NOMO-1 treated with dmso at 0.1 percent for 144 hours (cell line): Measurements from ENCODE around the gene CENPX.
"Not testable (repeated sequence)": the region's sequence is repeated elsewhere in the genome, so short reads cannot be mapped to it uniquely, and the experiment has no call there.

ENCODE experiments used
- DNase-seq: peaks from one replicate; lab custom pipeline; 2025; ENCODE audit not compliant: unreplicated experiment; lab: John Stamatoyannopoulos, UW

Gene CENPX

GRCh38 chr17:82039695-82040299 is 17.1 kb upstream of the CENPX start:
- no peak for DNase-seq

DNA sequence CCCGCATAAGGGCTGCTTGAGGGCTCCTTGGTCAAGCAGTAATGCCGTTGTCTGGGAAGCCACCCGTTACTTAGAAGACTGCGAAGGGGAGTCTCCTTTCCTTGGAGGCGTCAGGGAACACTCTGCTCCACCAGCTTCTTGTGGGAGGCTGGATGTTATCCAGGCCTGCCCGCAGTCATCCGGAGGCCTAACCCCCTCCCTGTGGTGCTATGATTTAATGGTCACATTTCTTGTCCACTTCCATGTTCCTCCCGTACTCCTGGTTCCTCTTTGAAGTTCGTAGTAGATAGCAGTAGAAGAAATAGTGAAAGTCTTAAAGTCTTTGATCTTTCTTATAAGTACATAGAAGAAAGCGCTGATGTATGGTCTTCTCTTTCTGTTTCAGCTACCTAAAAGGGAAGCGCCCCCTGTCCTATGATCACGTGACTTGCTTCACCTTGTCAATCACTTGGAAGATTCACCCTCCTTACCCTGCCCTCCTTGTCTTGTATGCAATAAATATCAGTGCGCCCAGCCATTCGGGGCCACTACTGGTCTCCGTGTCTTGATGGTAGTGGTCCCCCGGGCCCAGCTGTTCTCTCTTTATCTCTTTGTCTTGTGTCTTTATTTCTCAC is 16.2 kb upstream of the CENPX start:
- not testable (repeated sequence) for DNase-seq

- no peak for DNase-seq
Observed at GRCh38 chr17:82037889-82038195, 15.2 kb upstream of the CENPX start.

- peak; percentile 93 for DNase-seq
Observed at GRCh38 chr17:82037092-82037888, 14.6 kb upstream of the CENPX start, which contains the start of gene DCXR. TSS of gene DCXR (minus strand) at chr17:82037697. CDS start at chr17:82037682, 15 bp downstream.

GRCh38 chr17:82036634-82037091 is 14.0 kb upstream of the CENPX start:
- DNase-seq = no peak

DNA sequence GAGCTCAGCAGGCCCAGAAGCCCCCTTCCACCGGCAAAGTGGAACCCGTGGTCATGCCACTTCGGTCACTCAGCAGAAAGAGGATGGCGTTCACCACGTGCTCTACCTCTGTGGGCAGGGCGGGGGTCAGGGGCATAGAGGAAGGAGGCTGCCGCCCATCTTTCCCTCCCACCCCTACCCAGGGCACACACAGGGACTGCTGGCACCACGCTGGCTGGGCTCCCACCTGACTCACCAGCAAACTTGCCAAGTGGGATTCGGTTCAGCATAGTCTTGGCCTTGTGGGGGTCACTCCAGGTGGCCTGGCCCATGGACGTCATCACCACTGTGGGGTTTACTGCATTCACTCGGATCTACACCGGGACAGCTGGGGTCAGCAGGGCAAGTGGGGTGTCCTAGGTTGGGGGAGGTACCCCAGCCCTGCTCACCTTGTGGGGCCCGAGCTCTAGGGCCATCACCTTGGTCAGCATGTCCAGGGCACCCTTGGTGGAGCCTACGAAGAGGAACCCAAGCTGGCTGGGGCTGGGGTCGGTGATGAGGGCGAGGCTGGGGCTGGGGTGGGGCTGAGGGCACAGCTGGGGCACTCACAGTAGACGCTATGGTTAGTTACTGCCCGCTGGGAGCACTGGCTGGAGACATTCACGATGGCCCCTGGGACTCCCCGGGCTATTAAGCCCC is 13.4 kb upstream of the CENPX start:
- no peak for DNase-seq

DNA sequence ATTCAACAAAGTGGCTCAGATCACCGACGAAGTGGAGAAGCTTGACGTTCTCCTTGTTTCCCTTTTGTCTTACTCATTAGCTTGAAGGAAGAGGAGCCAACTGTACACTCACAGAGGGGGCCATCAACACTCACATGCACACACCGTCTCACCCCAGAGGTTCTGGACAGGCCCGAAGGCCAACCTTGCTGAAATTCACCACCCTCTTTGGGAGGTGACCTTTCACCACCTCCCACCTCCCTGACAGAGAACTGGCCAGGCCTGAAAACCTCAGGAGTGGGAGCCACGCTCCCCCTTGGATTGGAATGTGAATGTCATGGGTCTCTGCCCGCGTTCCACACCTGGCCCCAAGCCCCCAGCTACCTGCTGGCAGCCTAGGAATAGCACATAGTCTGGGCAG is 12.8 kb upstream of the CENPX start:
- no peak for DNase-seq

DNA sequence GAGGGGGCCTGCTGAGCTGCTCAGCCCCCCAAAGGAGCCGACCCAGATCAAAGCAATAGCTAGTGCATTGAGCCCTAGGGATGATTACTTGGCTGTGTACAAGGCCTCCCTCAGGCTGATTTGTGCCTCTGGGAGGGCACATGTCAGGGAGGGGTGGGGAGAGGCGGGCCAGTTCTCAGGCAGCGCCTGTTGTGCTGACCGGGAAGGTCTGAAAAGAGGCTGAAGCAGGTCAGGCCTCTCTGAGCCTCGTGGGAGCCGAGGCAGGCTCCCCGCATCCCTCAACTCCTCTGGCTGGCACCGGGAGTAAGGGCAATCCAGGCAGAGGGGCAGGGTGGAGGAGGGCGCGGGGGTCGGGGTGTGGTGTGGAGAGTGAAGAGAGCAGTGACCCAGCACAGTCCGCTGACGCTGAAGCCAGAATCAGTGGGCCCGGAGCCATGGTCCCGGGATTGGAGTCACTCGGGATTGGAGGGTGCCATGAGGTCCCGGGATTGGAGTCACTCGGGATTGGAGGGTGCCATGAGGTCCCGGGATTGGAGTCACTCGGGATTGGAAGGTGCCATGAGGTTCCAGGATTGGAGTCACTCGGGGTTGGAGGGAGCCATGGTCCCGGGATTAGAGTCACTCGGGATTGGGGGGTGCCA is 11.8 kb upstream of the CENPX start:
- no peak for DNase-seq

GRCh38 chr17:82033359-82034085 is 10.8 kb upstream of the CENPX start:
- DNase-seq = no peak

- DNase-seq = no peak
Observed at GRCh38 chr17:82031885-82032627, 9.4 kb upstream of the CENPX start.

DNA sequence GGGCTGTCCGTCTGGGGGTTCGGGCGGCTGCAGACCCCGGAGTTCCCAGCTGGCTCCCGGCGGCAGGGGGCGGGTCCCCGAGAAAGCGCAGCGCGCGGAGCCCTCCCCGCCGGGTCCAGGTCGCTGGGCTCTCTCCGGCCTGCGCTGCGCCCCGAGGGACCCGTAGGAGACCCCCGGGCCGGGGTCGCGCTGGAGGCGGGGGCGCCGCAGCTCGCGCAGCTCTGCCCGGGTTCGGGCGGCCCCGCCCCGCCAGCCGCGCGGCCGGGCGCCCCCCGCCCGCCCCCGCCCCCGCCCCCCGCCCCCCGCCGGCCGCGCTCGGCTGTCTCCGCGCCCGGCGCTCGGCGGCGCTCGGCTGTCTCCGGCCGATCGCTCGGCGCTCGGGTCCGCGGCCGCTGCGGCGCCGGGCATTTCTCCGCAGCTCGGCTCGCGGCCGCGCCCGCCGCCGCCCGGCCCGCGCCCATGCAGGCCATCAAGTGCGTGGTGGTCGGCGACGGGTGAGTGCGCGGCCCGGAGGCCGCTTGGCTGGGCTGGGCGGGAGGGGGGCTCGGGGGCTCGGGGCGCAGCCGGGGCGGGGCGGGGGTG is 8.7 kb upstream of the CENPX start, which contains the start of gene RAC3:
Gene RAC3, plus strand, starts transcription at position 376 of the 582 bp plus-strand sequence. Its CDS starts 84 bp downstream, at position 460.
- no peak for DNase-seq

- peak; percentile 68 for DNase-seq
Observed at GRCh38 chr17:82030470-82031302, 8.0 kb upstream of the CENPX start.

GRCh38 chr17:82029990-82030469 is 7.4 kb upstream of the CENPX start:
- DNase-seq = no peak

DNA sequence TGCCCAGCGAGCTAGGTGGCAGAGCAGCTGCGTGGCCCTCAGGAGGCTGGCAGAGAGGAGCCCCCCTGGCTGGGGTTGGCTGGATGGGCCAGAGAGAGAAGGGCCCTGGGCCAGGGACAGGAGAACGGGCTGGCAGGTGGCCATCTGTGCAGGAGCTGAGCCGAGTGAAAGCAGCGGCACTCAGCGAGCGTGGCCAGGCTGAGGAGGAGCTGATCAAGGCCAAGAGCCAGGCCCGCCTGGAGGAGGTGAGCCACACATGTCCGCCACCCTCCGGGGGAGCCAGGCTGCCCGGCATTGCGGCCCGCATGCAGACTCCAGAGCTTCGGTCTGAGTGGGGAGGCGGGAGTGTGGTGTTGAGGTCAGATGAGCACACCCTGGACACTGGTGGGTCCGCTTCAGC is 6.7 kb upstream of the CENPX start:
- no peak for DNase-seq

DNA sequence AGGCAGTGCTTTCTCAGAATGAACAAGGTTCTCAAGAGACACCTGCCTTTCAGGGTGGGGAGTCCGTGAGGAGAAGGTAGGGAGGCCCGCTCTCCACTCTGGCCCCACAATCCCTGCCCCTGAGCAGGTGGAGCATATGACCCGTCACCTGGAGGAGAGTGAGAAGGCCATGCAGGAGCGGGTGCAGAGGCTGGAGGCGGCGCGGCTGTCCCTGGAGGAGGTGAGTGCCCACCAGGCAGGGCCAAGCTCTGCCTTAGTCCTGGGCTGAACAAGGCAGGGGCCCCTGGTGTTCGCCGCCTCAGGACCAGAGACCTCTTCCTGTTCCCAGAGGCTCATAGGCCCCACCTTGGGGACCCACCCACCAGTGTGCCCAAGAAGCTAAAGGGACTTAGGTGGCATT is 6.3 kb upstream of the CENPX start:
- DNase-seq = no peak

DNA sequence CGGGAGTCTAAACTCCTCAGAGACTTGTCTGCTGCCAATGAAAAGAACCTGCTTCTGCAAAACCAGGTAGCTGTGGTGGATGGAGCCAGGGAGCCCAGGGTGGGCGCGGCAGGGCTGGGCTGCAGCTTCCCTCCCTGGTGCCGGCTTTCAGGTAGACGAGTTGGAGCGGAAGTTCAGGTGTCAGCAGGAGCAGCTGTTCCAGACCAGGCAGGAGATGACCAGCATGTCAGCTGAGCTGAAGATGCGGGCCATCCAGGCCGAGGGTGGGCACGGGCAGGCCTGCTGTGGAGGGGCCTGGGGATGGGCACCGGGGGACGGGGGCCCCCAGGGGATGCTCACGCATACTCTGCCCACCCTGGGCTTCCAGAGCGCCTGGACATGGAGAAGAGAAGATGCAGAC is 5.6 kb upstream of the CENPX start:
- DNase-seq = no peak

DNA sequence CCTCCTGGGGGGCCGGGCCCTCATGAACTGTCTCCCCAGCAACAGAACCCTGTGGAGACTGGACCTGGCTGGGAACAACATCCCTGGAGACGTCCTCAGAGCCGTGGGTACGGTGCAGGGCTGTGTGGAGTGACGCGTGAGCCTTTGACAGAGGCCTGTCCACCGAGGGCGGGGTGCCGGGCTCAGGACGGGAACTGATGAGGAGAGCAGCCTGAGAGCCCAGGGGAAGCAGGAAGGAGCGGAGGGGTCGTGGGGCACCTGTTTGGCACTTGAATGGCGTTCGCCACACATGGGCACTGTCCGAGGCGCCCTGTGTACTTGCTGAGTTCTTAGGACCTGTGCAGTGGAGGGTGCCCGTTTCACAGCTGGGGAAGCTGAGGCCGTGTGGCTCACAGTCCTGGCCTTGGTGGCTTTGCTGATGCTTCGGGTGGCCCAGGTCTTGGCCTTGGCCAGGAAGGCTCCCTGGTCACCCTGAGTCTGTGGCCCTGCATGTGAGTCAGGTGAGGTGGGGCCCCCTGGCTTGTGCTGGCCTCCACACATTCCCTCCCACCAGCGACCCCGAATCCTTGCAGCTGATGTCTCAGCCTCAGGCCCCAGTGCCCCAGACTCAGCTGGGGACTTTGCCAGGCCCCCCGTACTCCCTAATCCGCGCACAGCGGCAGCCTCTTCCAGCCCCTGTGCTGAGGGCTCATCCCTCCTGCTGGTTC is 2.9 kb upstream of the CENPX start:
- no peak for DNase-seq

DNA sequence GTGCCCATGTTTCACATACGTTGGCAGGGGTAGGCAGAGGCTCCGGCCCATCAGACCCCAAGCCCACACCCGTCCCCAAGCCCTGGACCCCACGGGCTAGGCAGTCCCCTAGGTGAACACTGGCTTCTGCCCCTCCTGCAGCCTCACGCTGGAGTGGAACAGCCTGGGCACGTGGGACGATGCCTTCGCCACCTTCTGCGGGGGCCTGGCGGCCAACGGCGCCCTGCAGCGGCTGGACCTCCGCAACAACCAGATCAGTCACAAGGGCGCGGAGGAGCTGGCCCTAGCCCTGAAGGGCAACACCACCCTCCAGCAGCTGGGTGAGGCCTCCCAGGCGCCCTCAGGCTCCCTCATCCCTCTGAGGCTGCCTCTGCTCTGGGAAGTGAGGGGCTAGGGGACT is 2.2 kb upstream of the CENPX start:
- DNase-seq = no peak
